Measurements from ENCODE around the gene KIRREL1.
A peak's percentile ranks its signal among the peaks of the same experiment; 100 is the strongest.

Gene KIRREL1

GRCh38 chr1:158149175-158149574 is 155.7 kb downstream of the KIRREL1 start:
- H3K27me3 ChIP-seq (ENCODE audit: insufficient read depth, low read length) = no peaks in the 10 kb centered on the region
- H3K9ac ChIP-seq (ENCODE audit: low read length) = no peak overlapping the region
- WGBS (ENCODE audit: extremely low coverage, insufficient coverage, insufficient read length) = no CpG with 5 or more reads among the region's 8 CpGs
- H2BK12ac ChIP-seq (ENCODE audit: low read length) = no peak overlapping the region
- H3K14ac ChIP-seq (ENCODE audit: low read length) = no peak overlapping the region
- no peaks in the 10 kb centered on the region for H3K79me1 ChIP-seq (ENCODE audit: low read length)
- no peak overlapping the region for H3K27ac ChIP-seq (ENCODE audit: low read depth, low read length)
- H3K4me1 ChIP-seq (ENCODE audit: control insufficient read depth in 1 of 2, insufficient read depth in 2 of 2, low read length in 2 of 2) = no peaks in the 10 kb centered on the region
- H2AFZ ChIP-seq (ENCODE audit: insufficient read depth, low read length, poor library complexity) = peak overlapping the region; percentile 82
- H3K9me3 ChIP-seq (ENCODE audit: insufficient read depth, low read depth, low read length) = no peaks in the 10 kb centered on the region
- H2AK5ac ChIP-seq (ENCODE audit: low read length) = no peak overlapping the region
- DNase-seq = no peak
- H2BK120ac ChIP-seq (ENCODE audit: insufficient read depth, low read length, poor library complexity) = no peak overlapping the region
- H3K18ac ChIP-seq (ENCODE audit: low read length) = no peak overlapping the region
- H4K91ac ChIP-seq (ENCODE audit: low read depth, low read length) = no peak overlapping the region
- H3K4me2 ChIP-seq (ENCODE audit: low read length) = peak overlapping the region; percentile 54
- no peaks in the 10 kb centered on the region for H3K79me2 ChIP-seq (ENCODE audit: control insufficient read depth, insufficient read depth, low read length, poor library complexity)
- no peak overlapping the region for H3K4ac ChIP-seq (ENCODE audit: low read depth, low read length)
- H3K23ac ChIP-seq (ENCODE audit: low read length) = no peak overlapping the region
- peak overlapping the region; percentile 96 for H4K8ac ChIP-seq (ENCODE audit: low read depth, low read length)
- no peak overlapping the region for H2BK5ac ChIP-seq (ENCODE audit: low read depth, low read length, poor library complexity)
- H4K12ac ChIP-seq (ENCODE audit: low read depth, low read length) = no peak overlapping the region
- H3K36me3 ChIP-seq (ENCODE audit: control insufficient read depth in 1 of 2, insufficient read depth in 2 of 2, low read length in 2 of 2) = no peaks in the 10 kb centered on the region
- H3K4me3 ChIP-seq (ENCODE audit: low read depth, low read length) = no peak overlapping the region
